Astrocyte (in vitro differentiated cells and primary cell): ENCODE measurements around the gene PHF13.

Source experiments
- CTCF ChIP-seq: IDR thresholded peaks from 2 replicates; pipeline ENCODE4 v1.5.1; 2011; ENCODE audit warnings: low read depth, mild to moderate bottlenecking, inconsistent platforms, low read length, moderate library complexity; ENCODE audit not compliant: insufficient read depth
- EZH2 ChIP-seq: IDR thresholded peaks from 2 replicates; pipeline ENCODE4 v1.6.1; 2012; ENCODE audit warnings: mild to moderate bottlenecking, low read length, inconsistent platforms; ENCODE audit not compliant: insufficient read depth

- TF ChIP-seq CTCF (no peak), EZH2 (no peak)
Observed at GRCh38 chr1:6648556-6648955, 35.0 kb downstream of the PHF13 start.
